GM19397 (cell line): Measurements from ENCODE around the gene DDRGK1.

ENCODE experiments used
- ATAC-seq: cut with Tn5 transposase; IDR thresholded peaks from one replicate; pipeline ENCODE4 v1.9.1; 2021; ENCODE audit warnings: mild to moderate bottlenecking, moderate library complexity; ENCODE audit not compliant: unreplicated experiment

Gene DDRGK1

DNA sequence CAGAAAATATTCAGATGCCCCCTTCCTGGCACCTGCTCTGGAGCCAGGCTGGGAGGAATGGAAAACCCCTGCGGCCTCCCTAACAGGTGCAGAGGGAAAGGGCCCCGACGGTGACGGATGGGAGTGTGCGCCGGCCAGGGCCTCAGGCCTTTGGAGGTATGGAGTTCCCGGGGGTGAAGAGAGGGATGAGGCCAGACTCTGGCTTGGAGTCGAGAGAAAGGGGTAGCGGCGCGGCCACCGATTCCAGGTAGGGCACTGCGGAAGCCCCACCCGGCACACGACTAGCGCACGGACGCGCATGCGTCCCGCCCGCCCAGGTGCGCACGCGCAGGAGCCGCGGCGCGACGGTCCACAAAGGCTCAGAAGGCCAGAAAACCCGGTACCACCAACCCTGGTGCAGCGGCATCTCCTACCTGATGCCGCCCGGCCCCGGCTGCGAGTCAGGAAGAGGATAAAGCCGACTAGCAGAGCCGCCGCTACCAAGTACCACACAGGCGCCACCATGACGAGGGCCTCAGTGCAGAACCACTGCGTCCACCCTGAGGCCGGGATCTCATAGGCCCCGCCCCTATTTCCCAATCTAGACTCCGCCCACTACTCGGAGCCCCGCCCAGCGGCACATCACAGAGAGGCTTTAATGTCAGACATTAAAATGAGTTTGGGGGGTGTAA, at the start of gene DDRGK1:
DDRGK1 (minus strand) TSS at position 559 of the 671 bp plus-strand sequence; CDS start at position 504, 55 bp downstream.
- peak; percentile 85 for ATAC-seq

DNA sequence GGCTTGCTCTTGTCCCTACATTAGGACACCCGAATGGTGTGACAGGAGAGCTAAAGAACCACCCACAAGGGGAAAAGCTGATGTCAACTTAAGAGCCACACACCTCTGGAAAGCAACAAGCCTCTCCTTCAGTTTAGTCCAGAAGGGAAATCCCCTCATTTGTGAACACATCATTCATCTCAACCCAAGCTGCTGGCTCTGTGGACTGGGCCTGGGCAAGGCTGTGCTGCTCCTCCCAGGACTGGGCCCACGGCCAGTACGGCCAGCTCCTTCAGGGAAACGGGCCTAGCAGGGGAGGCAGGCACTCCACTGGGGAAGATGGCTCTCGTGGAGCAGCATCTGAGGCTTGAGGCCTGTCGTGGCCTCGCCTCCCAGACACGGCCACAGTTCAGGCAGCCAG, 47.3 kb upstream of the DDRGK1 start:
- ATAC-seq: no peak

DNA sequence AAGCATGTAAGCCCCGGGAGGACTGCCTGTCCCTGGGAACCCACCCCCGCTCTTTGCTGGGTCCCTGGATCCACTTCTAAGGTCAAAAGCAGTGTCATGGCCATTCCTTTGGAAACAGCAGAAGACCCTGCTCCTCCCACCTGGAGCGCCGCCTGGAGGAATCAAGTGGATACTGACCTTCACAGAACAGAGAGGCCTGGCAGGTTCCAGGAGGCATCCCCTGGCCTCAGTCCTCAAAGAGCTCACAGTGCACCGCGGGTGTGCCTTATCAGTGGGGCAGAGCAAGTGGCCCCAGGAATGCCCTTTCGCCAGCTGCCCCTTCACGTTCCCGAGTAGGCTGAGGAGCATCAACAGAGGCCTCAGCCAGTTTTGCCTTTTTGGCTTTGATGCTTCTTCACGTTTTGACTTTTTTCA, 45.6 kb upstream of the DDRGK1 start:
- ATAC-seq: no peak

DNA sequence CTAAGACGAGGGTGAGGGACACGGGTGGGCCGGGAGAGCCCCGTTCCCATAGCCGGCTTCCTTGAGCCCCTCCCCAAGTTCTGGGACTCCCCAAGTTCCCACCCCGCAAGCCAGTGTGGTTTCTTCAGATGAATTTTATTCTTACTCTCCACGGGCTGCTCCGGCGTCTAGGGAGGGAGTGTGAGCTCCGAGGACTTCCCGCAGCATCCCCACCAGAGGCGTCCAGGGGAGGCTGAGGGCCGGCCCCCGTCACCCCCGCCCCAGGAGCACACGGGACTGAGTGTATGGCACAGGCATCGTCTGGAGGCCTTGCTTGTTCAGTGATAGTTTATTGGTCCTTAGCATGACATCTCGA, 44.5 kb upstream of the DDRGK1 start:
- ATAC-seq: no peak

DNA sequence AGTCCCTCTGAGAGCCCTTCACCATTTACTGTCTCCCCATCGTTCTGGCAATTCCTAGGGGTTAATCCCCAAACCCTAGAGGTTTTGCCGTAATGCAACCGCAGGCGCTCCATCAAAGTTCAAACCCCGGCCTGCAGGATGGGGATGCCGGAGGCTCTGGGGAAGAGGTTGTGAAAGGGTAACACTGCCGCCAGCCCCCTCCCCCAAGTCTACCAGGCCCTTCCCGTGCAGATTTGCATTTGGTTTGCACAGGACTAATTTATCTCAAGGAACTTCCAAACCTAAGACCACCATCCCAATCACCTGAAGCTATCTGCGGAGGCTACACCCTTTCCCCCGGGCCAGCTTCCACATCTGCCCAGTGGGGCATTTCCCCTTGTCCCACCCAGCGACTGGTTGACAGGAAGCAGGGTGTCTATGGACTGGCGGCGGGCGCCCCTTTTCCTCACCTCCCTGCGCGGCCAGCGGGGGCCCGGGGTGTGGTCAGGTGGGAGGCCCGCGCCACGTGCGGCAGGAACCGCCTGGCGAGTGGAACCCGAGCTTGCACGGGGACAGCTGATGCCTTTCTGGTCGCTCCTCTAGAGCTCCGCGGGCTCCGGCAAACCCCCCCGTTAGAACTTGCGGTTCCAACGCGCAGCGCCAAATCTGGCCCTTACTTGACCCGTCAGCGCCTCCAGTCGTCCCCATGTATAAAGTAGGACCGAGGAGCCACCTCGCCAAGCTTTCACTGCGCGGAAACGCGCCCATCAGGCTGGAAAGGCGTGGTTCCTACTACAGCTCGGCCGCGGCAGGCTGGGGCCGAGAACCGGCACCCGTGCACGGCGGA, 43.9 kb upstream of the DDRGK1 start:
- ATAC-seq: no peak

DNA sequence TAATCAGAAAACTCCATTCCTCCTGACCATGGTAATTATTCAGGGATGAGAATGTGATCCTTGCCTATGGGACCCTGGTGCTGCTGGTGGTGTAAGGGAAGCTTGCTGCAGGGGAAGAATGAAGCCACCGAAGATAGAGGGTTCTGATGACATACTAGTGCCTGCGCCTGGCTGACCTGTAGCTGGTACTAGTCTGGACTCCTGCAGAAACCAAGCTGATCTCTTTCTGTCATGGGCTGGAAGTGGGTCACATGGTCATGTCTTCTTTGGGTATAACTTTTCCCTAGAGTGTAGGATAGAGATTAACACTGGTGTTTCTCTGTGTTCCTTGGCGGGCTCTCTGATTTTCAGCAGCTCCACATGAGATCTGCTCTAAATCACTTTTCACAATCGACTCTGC, 43.2 kb upstream of the DDRGK1 start:
- no peak for ATAC-seq

DNA sequence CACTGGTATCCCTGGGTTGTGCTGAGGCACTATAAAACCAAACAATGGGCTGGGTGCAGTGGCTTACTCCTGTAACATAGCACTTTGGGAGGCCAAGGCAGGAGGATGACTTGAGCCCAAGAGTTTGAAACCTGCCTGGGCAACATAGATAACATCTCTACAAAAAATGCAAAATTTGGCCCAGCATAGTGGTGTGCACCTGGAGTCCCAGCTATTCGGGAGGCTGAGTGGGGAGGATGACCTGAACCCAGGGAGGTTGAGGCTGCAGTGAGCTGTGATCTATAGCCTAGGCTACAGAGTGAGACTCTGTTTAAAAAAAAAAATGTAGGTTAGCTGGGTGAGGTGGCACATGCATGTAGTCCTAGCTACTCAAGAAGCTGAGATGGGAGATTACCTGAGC, 42.2 kb upstream of the DDRGK1 start:
- ATAC-seq: no peak

DNA sequence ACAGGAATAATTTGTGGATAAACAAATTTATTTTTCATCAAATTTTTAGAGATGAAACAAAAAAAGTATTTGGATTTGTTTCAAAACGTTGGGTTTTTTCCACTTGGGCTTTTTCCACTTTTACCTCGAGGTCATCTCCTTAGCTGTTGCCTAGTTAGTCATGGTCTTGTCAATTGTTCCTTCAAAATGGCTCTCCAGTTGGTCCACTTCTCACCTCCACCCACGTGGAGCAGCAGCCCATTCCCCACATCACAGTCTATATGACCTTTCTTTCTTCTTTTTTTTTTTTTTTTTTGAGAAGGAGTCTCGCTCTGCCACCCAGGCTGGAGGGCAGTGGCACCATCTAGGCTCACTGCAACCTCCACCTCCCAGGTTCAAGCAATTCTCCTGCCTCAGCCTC, 41.2 kb upstream of the DDRGK1 start:
- ATAC-seq: no peak

DNA sequence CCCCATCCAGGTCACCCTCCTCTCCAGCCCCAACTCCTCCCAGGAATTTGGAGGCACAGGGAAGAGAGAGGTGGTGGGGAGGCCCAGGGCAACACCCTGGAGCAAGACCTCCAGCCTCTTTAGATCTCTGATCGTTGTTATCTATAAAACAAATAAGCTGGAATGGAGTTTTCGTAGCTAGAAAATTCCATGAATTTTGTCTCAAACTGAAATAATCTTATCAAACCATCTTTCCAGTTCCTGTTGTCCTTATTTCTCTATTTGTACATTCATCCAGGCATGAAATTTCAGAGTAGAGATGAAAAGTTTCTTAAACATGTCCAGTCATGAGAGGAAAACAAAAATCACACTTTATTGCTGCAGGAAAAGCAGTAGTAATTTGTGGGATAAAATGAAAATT, 40.7 kb upstream of the DDRGK1 start:
- ATAC-seq: no peak

DNA sequence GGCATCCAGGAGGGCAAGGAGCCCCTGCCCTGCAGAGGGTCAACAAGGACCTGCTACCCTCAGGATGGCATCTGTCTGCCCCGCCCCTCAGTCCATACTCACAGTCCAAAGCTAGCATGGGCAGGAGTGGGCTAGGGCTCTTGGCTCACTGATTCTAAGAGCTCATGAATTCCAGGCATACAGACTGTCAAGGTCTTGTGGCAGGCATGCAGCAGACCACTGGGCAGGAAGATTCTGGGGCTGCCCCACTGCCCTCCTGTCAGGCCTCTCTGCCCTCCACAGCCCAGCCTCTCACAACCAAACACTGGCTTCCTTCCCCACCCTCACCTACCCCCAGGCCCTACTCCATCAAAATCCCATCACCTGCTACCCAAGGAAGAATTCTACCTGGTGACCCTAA, 40.1 kb upstream of the DDRGK1 start:
- no peak for ATAC-seq

DNA sequence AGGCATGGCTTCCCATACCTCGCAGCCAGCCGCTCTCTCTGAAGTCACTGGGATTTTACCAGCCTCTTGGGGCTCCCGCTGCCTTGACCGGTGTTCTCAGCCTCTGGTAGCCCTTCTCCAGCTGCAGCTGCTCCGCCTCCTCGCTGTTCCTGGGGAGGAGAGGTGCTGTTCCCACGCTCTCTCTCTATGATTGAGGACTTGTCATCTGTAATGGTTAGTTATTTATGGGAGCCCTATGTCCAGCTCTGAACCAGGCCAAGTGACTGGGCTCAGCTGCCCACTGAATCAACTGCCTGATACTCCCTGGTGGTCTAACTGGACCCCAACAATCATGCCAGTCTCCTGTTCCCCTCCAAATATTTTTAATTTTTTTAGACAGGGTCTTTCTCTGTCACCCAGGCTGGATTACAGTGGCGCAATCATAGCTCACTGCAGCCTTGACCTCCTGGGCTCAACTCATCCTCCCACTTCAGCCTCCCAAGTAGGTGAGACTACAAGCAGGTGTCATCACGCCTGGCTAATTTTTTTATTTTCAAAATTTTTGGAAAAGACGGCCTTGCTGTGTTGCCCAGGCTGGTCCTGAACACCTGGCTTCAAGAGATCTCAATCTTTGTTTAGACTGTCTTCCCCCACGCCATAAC, 39.4 kb upstream of the DDRGK1 start:
- ATAC-seq: no peak

DNA sequence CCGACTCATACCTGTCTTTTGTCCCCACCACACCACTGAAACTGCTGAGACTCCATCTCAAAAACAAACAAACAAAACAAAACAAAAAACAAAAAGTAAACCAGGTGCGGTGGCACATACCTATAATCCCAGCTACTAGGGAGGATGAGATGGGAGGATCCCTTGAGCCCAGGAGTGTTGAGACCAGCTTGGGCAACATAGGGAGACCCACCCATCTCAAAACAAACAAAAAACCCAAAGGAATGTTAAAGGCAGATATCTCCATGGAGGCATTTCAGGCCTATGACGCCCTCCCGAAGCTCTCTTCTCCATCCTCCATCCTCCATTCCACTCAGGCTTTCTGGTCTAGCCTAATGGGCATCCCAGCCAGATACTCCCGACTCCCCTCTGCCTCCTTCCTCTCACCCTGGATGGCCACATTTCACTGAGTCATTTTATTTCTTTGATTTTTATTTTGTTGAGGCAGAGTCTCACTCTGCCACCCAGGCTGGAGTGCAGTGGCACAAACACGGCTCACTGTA, 37.8 kb upstream of the DDRGK1 start:
- ATAC-seq: no peak

DNA sequence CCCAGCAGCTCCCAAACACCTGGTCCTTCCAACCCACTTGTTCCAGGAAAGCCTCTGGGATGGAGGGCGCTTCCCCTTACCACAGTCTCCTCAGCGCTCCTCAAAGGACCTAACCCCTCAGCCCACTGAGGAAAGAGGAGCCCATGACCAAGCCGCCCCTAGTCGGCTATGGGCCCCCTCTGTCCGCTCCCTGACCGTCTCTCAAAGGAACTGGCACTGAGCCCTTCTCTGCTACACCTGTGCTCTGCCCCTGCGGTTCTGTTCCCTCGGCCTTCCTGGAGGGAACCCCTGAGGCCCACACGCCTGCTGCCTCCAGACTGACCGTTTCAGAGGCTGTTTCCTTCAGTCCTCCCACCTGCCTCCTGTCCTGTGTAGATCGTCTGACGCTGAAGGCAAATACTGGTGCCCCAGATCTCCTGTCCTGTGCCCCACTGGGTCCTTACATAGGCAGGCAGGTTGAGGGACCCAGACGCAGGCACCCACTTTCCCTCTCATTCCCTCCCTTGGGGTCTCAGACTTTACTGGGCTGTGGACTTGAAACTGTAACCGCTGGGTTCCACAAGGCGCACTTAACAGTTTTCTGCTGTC, 36.4 kb upstream of the DDRGK1 start:
- ATAC-seq: no peak

DNA sequence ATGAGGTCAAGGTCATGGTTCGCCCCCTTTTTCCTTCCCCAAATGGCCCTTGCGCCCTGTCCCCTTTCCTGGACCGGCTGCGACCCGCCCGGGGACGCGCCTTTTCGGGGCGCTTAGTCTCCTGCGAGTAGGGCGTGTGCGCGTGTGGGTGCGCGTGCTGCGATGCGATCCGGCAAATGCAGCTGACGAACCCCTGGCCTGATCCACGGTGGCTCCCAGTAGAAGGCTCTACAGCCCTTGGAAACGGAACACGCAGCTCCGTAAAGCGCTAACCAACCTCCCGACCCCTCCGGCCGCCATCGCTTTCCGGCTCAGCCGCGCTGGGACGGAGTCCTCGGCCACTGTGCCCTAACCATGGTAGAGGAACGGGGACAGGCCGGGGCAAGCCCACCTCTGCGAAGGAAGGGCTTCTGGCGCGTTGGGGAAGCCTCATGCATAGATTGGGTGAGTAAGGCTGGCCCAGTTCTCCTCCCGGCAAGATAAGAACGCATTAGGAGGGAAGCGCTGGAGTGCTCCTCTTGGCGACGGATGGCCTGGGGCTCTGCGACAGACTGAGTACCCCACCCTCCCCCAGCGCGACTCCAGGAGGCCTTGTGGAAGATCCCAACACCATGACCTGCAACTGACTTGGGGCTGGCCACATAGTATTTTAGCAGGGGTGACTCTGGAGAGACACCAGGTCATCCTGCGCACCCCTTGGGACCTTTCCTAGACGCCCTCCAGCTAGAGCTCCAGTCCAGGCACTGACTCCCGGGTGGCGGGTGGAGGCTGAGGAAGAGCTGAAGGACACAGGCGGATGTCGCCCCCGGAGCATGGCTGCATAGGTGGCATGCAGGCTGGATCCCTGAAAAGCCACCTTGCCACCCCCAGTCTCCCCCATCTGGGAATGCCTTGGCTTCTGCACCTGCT, 35.6 kb upstream of the DDRGK1 start:
- no peak for ATAC-seq

DNA sequence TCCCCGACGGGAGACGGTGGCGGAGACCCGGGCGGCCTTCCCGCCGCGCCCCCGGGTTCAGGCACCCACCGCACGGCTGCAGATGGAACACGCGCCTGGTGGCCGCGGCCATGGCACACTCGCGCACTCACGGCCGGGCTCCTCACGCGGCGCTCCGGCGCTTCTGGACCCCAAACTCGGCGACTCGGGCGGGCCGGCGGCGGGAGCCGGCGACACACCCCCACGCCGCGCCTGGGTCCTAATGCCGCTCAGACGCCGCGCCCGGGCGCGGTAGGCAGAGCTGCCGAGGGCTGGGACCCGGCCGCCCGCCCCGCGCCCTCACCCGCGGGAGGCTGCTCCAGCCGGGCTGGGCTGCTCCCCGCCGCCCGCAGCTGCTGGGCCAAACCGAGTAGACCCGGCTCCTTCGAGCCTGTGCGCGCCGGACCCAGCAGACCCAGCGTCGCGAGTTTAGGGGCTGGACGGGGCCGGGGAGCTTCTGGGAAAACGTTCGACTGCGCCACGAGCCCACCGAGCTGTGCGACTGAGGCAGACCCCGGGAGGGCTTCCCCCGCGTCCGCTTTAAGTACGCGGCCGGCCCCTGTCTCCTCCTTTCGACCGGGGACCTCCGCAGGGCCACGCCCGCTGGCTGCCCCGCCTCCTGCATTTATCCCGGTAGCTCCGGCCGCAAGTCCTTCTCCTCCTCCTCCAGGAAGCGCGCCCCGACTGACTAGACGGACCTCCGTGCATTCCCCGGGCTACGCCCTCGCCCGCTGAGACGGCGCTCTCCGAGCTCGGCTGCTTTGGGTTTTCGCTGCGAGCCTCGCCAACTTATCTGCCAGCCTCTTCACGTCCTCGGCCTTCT, 34.8 kb upstream of the DDRGK1 start, which contains the start of gene SLC4A11:
SLC4A11 (minus strand) TSS at position 165 of the 841 bp plus-strand sequence; CDS start at position 112, 53 bp downstream.
- ATAC-seq: peak; percentile 67

DNA sequence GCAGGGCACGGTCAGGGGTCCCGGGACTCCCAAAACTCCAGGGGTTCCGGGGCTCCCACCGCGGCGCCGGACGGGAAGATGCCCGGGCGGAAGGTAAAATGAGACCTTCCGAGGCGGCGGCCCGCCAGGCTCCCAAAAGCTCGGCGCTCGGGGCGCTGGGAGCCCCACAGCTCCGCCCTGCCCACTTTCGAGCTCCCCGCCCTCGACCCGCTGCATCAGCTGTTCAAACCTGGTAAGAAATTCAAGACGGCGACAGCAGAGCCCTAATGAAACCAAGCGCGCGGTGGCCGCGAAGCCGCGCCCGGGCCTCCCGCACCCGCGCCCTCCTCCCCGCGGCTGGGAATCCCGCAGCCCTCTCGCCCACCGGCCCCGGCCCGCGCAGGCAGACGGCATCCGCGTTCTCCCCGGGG, 34.1 kb upstream of the DDRGK1 start:
- ATAC-seq: peak; percentile 32

DNA sequence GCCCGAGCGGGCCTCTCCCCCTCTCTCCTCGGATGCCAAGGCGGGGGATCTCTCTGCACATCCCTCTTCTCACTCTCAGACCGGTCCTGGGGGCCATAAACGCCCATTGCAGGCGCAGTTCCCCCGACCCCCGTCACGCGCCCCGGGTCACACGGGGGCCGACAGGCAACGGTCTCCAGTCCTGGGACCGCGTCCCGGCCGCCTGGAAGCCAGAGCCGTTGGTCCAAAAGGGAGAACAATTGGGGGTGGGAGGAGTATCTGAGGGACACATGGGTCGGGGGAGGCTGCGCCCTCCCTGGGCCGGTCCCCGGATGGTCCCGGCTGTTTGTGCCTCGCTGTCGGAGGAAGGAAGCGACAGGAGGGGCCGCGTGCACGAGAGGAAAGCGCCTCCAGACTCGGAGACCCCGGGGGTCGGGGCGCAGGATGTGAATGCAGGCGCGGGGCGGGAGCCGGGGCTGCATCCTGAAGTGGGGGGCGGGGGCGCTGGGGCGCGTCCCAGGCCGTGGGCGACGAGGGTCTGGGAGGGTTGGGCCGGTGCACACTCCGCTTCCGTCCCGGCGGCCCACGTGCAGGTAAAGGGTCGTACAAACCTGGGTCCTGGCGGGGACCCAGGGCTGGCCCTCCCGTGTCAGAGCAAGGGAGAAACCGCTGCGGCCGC, 33.6 kb upstream of the DDRGK1 start:
- ATAC-seq: no peak

DNA sequence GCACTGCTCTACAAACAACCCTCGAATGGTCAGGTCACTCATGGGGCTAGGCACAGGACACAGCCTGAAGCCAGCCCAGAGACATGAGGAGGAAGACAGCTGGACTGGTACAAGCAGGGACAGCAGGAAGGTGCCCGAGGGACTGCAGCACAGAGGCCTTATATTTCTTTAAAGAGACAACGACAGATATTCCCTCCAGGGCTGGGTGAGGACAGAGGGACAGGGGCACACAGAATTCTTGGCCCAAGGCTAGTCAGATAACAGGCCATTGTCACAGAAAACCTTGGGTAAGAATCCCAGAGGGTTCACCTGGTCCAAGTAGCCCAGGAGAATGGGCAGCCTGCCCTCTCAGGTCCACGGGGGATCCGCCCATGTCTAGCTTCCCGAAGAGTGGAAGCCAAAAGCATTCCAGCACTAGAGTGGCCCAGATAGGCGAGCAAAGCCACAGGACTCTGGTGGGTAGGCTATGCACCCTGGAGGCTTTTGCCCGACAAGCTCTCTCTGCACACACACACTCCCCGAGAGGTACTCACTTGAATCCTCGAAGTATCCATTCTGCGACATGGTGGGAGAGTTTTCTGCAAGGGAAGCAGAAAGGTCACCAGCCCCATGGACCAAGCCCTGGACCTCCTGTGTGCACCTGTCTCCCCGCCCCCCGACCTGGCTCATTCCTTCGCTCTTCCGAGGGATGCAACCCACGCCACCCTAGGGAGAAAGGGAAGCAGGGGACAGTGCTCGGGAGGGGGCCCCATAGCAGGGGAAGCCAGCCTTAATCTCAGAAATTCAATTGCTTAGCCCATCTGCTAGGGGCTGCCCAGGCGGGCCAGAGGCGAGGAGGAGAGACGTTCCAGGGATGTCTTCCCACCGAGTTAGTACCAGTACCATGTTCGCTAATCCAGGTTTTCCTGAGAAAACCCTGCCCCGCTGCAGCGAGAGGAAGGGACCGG, 32.8 kb upstream of the DDRGK1 start:
- ATAC-seq: no peak
